DOHH2 (cell line): ENCODE measurements around the gene ABCD3.

Source experiments
- EZH2phosphoT487 ChIP-seq: fragments of 200-600 bp; sonication (generic); IDR thresholded peaks from 2 replicates; pipeline ENCODE4 v1.6.1; 2017; ENCODE audit warnings: borderline replicate concordance, mild to moderate bottlenecking, antibody characterized with exemption, low read length, moderate library complexity, mixed read lengths
- TF ChIP-seq, protein P1 (sequence below): fragments of 200-600 bp; sonication (generic); IDR thresholded peaks from one replicate; pipeline ENCODE4 v1.5.1; 2014; ENCODE audit warnings: antibody characterized with exemption, mild to moderate bottlenecking, low read depth, low read length; ENCODE audit not compliant: poor library complexity, severe bottlenecking

DNA sequence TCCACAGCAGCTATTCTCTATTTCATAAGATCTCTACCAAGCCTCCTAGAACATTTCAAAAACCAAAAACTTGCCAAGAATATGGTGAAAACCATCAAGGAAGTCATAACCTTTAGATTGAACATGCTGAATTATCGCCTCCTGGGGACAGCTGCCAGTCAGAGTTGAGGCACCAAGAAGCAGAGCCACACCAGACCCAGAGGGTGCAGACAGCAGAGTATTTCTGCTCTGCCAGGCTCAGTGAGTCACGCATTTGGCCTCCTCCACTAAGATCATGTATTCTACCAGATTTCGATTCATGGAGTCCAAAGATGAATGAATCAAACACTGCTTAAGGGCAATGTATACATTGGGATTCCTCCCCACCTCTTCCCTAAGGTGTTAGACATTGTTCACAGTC is 121.3 kb downstream of the ABCD3 start:
- TF ChIP-seq, protein P1, sequence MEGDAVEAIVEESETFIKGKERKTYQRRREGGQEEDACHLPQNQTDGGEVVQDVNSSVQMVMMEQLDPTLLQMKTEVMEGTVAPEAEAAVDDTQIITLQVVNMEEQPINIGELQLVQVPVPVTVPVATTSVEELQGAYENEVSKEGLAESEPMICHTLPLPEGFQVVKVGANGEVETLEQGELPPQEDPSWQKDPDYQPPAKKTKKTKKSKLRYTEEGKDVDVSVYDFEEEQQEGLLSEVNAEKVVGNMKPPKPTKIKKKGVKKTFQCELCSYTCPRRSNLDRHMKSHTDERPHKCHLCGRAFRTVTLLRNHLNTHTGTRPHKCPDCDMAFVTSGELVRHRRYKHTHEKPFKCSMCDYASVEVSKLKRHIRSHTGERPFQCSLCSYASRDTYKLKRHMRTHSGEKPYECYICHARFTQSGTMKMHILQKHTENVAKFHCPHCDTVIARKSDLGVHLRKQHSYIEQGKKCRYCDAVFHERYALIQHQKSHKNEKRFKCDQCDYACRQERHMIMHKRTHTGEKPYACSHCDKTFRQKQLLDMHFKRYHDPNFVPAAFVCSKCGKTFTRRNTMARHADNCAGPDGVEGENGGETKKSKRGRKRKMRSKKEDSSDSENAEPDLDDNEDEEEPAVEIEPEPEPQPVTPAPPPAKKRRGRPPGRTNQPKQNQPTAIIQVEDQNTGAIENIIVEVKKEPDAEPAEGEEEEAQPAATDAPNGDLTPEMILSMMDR, result no peak
- TF ChIP-seq EZH2phosphoT487, result no peak
